CD4-positive, alpha-beta T cell treated with Interleukin-2 at 100 ng/mL for 4 hours (primary cell): ENCODE data around the gene KCNH4.
"Not testable (repeated sequence)": the region's sequence is repeated elsewhere in the genome, so short reads cannot be mapped to it uniquely, and the experiment has no call there.

Experiments used
- DNase-seq: peaks from one replicate; pipeline ENCODE4 v3.0.0-alpha.2; 2020; ENCODE audit warnings: low spot score

The KCNH4 gene

DNA sequence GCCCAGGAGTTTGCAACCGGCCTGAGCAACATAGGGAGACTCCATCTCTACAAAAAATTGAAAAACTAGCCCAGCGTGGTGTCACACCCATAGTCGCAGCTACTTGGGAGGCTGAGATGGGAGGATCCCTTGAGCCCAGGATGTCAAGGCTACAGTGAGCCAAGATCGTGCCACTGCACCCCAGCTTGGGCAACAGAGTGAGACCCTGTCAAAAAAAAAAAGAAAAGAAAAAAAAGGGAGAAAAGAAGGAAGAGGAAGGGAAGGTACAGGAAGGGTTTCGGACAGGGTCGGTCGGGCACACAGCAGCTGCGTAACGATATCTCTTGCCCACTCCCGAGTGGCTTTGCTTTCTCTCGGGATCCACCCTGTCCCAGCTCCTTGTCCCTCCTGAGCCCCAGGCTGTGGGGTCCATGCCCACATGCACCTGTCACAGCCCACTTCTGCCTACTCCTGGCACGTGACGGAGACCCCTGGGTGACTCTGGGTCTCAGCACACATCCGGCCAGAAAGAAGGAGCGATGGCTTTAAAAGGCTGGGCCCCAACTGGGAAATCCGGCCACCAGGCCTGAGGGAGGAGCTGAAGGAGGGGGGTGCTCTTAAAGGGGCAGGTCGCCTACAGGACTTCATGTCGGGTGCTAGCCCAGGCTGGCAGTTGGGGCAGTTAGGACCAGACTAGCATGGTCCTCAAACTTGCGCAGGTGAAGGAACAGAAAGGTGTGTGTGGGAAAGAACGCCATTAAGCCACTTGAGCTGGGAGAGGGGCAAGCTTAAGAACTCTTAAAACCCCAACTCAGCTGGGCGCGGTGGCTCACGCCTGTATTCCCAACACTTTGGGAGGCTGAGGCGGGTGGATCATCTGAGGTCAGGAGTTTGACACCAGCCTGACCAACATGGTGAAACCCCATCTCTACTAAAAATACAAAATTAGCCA, 13.3 kb upstream of the KCNH4 start, which contains the start of gene GHDC:
Gene GHDC, minus strand, starts transcription at position 526 of the 931 bp plus-strand sequence. CDS start 913 bp downstream, outside the sequence.
- DNase-seq, result peak; percentile 84

DNA sequence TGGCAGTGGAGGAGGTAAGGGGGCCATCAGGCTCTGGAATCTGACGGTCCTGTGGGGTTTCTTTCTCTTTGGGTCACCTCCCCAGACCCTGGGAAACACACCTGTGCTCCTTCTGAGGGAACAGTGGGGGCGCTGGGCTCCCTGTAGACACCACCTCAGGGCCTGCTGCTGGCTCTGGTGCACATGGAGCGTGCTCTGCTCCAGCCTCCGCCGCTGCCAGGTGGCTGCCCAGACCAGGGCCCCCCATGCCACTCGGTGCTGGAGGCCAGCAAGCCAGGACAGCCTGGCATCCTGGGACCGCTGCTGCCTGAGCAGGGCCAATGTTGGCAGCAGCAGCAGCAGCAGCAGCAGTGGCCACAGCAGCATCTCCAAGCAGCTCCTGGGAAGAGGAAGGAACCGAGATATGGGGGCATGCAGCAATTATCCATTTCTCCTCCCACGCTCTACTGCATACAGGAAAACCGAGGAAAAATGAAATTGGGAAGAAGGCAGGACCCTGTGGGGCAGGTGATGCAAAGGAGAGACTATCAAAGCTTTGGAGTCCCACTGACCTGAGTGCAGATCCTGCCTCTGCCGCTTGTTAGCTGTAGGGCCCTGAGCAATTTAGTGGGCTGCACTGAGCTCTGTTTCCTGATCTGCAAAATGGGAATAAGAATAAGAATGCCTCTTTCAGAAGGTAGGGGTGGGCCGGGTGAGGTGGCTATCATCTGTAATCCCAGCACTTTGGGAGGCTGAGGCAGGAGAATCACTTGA, 12.4 kb upstream of the KCNH4 start:
- no peak for DNase-seq

DNA sequence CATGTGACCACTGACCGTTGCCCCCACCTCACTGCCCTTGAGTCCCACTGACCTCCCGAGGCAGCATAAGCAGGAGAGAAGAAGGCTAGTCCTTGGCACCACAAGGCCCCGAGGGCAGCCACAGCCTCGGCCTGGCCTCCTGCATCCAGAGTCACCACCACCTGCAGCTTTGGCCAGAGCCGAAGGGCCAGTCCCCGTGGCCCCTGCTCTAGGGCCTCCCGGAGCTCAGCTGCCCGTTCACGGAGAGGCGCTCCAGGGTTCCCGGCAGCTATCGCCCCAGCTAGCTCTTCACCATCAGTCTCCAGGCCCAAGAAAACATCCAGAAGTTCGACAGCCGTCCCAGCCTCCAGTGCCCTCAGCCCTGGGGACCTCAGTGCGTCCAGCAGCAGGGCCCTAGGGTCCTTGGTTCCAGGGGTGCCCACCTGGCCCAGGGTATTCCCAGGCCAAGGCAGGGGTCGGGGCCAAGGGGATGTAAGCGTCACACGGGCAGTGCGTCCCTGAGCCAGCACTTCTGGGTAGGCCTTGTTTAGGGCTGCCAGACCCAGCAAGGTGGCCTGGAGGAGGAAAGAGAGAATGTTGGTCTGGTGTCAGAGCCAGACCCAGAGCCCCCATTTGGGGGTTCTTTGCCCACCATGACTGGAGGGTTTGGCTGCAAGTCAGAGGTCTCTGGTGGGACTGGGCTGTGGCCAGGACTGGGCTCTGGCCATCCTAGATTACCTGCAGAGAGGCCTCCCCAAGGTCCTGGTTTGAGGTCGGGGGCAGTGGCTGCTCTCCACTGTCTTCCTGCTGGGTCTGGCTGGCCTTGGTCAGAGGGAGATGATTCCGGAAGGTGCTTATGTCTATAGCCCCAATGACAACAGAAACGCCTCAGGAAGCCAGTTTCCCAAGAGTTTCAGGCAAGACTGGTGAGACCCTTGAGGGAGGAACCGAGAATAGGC, 11.5 kb upstream of the KCNH4 start:
- DNase-seq, result no peak

DNA sequence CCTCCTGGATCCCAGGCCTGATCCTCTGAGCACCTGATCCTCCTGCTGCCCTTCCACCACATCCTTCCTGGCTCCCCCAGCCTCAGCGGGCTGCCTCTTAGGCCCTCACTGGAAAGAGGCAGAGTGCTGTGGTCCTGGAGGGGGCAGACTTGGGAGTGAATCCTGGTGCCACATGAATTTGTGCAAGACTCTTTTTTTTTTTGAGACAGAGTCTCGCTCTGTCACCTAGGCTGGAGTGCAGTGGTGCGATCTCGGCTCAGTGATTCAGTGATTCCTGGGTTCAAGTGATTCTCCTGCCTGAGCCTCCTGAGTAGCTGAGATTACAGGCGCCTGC, 10.3 kb upstream of the KCNH4 start:
- DNase-seq, result no peak

DNA sequence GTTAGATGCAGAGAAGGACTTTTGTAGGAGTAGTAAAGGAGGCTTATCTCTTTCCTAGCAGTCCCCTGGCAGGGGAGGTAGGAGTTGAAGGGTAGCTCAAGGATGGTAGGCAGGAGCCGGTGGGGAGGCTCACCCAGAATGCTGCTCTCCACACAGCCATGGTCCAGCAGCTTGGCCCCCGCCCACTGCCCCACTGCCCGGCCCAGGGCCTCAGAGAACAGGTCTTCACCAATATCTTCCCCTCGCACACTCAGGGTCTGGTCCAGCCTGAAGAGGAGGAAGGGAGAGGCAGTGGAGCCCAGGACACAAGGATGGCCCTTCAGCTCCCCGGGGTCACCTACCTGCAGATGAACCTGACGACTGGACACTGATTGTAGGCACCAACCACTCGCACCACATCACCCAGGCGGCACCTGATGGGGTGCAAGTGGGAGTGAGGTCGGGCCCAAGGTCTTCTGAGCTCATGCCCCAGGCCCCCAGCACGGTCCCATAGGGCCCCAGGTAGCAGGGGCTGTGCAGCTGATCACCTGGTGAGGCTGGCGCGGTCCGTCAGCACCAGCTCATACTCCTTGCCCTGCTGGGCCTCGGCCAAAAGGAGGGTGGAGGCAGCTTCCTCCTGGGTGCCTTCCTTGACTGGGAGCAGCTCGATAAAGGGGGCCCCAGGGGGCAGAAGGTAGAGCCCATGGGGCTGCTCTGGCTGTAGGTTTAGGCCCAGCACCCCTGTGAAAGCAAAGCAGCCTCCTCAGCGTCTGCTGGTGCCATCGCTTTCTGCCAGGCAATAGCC, 9.7 kb upstream of the KCNH4 start:
- DNase-seq, result no peak

DNA sequence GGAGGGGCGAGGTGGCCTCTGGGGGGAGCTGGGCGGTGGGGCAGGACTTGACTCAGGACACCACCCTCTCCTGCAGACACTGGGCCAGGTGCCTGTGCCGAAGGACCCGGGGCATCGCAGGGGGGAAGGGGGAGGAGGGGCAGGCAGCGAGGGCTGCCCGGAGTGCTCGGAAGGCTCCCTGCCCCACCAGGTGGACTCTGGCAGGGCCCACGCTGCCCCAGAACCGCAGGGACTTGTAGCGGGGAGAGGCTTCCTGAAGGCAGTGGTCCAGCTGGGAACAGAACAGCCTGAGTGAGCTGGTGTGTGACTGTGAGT, 8.7 kb upstream of the KCNH4 start:
- DNase-seq, result no peak

DNA sequence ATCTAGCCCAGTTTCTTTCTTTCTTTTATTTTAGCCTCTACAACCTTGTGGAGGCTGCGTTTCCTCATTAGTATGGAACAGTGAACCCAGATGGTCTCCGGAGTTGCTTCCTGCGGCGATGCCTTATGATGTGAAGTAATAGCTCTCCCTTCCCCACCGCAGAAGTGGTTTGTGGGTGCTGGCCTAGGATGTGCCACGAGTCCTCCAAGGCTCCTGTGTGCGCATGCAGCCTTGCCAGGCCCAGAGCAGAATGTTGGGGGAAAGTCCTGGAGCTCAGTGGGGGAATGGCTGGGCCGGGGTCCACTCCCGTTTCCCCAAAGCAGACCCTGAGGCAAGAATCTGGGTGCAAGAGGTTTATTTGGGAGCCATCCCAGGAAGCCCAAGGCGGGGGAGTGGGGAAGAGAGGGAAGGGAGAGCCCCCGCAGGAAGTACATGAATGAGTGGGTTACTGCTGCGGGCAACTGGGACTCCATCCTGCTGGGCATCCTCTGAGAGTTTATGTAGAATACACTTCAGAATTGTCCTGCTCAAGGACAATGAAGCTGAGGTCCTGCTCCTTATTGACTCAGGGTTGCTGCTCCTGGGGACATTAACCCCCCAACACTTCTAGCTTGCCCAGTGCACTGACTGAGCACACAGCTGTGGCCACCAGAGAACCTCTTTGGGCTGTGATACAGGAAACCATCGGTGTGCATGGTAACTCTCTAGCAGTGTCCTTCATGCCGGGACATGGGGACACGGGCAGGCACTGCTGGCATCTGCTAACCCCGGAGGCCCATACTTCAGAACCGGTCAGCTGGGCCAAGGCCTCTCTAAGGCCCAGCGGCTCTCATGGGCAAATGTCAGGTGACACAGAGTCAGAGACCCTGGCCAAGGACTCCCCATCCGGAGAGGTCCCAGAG, 8.1 kb upstream of the KCNH4 start:
- DNase-seq, result no peak

DNA sequence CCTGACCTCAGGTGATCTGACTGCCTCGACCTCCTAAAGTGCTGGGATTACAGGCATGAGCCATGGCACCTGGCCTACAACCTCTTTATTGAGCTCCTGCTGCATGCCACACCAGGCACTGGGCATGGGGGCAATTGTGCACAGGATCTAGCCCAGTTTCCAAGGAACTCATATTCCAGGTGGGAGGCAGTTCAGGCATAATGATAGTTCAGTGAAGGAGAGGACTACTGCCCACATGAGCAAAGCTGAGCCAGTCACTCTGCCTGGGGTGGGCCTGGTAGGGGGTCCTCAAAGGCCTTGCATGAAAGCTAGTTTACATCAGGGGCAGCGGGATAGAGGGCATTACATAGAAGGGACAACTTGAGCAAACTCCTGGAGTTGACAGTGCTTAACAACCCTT, 6.9 kb upstream of the KCNH4 start:
- DNase-seq, result no peak

DNA sequence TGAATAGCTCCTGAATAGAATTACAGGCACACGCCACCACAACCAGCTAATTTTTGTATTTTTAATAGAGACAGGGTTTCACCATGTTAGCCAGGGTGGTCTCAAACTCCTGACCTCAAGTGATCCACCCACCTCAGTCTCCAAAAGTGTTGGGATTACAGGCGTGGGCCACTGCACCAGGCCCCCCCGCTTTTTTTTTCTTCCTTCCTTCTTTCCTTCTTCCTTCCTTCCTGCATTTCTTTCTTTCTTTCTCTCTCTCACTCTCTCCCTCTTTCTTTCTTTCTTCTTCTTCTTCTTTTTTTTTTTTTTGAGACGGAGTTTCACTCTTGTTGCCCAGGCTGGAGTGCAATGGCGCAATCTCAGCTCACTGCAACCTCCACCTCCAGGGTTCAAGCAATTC, 5.2 kb upstream of the KCNH4 start:
- not testable (repeated sequence) for DNase-seq

DNA sequence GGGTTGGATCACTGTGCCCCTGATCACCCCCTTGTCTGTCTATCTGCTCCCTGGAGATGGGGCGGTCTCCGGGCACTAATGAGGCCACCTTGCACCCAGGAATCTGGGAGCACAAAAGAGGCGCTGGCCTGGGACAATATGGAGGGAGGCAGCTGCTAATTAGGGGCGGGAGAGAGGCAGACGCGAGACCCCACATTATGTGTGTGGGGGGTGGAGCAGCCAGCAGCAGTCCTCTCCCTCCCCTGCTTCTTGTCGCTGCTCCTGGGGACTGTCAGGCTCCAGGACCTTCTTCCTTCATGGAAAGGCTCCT, 4.6 kb upstream of the KCNH4 start:
- DNase-seq, result no peak

DNA sequence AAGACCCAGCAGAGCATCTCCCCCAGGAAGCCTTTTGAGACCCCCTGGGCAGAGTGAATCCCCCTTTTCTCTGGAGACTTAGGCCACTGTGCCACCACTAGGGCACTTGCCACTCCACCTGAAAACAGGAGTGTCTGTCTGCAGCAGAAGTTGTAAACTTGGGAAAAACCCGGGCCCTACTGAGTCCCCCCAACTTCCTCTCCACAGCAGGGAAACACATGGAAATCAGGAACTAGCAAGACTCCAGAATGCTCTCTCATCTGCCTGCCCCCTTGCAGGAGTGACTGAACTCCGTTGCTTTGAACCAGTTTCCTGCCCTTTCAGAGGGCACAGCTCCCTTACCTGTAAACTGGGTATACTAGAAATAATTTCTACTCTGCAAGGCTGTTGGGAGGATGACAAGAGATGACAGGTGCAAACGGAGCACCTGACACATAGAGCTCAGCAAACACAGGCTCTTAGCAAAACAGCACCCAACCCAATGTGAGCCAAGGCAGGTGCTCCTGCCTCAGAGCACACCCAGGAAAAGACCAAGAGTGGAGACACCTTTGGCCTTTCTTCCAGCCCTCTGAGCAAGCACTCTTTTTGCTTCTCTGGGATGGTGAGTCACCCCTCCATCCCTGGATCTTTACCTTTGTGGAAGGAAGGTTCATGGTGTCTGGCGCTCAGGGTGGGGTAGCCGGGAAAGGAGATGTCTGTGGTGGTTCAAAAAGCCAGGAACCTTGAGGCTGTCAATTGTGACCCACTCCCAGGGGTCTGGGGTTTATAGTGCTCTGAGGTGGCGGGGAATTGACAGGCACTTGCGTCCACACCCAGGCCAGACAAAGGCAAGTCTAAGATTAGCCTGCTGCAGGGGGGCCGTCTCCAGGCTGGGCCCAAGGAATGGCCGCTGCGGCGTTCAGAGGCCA, 4.0 kb upstream of the KCNH4 start, which contains the start of gene HCRT:
Gene HCRT, minus strand, starts transcription at position 740 of the 908 bp plus-strand sequence. Its CDS starts 87 bp downstream, at position 653.
- DNase-seq, result no peak

DNA sequence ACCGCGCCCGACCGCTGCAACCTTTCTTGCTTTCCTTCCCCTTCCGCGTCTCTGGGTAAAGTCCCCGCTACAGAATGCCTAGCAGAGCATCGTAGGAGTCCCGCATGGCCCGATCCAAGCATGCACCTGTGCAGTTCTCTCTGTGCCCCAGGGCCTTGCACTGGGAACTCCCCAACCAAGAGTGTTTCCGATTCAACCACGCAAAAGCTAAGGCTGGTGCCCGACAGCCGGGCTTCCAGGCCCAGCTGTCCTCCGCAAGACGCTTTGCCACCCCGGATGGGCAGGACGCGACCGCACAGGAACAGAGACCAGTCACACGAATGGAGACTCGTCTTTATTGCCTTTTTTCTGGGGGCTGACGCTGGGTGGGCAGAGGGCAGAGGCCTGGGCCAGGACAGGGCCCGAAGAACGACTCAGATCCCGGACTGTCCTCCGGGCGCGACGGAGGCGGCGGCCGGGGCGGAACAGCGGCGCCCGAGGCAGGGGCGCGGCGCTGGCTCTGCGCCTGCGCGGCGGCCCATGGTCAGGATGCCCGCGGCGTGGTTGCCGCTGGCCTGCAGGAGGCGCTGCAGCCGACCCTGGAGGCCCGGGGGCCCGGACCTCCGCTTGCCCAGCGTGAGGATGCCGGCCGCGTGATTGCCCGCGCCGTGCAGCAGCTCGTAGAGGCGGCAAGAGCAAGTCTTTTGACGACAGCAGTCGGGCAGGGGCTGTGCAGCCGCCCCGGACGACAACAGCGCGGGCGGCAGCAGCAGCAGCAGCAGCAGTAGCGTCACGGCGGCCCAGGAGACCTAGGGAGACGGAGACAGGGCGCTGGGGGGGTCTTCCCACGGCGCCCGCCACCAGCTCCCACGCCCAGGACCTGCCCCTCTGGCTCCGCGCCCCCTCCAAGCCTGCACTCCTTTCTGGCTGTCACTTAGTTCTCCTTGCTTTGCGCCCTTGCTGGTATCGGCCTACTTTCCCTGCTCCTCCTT, 3.1 kb upstream of the KCNH4 start:
- DNase-seq, result peak; percentile 76

DNA sequence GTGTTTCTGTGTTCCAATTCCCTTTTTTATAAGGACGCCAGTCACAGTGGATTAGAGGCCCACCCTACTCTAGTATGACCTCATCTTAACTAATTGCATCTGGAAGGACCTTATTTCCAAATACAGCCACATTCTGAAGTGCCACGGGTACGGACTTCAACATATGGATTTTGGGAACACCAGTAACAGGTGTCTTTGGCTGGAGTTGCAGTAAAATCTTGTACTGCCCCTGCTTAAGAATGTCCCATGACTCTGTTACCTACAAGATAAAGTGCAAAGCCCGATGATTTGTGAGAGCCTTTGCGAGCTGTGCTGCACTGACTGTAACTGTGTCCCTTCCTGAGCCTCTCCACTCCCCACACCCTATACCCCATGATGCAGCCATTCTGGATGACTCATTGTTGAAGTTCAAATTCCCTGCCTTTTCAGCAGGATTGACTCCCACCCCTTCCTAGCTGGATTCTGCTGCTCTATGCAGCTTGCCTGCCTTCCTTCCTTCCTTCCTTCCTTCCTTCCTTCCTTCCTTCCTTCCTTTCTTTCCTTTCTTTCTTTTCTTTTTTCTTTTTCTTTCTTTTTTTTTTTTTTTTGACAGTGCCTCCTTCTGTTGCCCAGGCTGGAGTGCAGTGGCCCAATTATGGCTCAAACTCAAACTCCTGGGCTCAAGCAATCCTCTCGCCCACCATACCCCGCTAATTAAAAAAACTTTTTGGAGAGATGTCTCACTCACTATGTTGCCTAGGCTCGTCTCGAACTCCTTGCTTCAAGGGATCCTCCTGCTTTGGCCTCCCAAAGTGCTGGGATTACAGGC, 2.2 kb upstream of the KCNH4 start:
- DNase-seq, result no peak

DNA sequence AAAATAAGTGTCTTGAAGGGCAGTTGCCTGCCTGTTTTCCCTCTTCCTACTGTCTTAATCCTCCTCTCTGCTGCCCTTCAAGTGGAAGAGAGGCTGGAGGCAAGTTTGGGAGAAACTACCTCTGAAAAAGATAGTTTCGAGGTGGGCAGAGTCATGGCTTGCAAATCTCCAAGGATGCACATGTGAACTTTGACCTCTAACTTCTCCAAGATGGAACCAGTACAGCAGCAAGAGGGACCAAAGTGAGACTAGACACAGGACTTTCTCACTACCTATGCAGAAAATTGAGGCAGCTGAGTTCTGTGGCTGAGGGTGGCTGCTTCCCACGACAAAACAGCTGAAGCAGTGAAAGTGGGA, 887 bp upstream of the KCNH4 start:
- DNase-seq, result no peak

DNA sequence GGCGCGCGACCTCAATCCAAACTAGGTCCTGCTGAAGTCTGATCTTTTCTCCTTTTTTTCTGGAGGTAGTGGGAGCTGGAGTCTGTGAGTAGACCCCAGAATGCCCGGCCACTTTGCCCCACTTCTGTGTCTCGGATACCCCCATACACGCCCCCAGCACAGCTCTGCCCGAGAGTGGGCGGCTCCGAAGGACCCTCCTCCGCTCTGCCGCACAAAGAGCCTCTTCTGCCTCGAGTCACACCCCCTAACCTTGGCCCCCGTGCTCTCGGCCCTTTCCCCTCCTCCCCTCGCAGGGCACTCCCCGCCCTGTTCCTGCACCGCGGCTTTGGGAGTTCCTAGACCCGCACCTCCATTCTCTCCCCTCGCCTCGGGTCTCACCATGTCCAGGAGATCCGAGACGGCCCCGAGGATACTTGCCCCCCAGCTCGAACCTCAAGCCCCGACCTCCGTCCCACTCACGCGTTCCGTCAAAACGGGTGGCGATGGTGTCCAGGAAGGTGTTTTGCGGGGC, 476 bp downstream of the KCNH4 start:
- DNase-seq, result no peak

DNA sequence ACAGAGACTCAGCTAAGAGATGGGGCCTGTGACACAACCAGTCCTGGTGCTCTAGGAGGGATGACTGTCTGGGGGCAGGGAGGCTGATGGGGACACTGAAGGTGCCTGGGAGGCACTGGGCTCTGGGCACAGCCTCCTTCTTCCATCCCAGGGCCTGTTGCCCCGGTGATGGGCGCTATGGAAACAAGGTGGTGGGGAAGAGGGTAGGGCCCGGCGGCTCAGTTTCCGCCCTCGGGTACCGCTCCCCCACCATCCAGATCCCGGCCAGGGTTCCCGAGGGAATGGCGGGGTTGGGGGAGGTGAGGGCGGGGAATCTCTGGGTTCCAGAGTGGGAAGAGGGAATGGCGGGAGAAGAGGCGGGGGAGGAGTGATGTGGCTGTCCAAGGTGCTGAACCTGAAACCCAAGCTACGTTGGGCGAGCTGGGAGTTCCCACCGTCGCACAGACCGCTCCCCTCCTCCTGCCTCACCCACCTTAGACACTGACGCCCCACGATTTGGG, 981 bp downstream of the KCNH4 start:
- no peak for DNase-seq

DNA sequence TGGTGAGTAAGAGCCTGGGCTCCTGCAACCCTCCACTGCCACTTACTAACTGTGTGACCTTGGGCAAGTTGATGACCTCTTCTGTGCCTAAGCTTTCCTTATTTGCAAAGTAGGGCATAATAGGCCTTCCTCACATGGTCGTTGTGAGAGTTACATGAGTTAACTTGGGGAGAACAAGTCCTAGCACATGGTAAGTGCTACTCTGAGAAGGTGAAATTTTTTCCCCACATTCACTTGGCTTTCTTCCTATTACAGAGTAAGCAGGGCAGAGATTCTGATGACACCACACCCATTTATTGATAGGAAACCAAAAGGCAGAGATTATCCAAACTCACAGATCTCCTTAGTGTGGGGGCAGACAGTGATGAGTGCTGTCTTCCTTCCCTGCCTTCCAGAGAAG, 1.6 kb downstream of the KCNH4 start:
- no peak for DNase-seq
